ENCODE data around the gene FANCC.

The FANCC gene

DNA sequence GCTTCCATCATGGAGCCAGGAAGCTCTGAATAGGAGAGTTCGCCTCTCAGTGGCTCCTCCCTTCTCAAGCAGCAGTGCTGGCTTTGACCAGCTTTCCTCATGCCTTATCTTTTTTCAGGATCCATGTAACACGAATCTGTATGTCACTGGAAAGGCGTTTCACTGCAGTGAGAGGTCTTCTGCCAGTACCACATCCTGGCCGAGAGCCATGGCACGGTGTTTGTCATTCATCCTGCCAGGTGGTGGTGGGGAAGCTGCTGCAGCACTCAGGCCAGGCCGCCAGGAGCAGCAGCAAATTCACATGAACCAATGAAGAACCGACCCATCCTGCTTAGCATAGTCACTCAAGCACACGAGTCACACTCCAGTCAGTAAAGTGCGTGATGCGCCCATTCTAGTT, 179.0 kb downstream of the FANCC start:
- no peak for DNase-seq

DNA sequence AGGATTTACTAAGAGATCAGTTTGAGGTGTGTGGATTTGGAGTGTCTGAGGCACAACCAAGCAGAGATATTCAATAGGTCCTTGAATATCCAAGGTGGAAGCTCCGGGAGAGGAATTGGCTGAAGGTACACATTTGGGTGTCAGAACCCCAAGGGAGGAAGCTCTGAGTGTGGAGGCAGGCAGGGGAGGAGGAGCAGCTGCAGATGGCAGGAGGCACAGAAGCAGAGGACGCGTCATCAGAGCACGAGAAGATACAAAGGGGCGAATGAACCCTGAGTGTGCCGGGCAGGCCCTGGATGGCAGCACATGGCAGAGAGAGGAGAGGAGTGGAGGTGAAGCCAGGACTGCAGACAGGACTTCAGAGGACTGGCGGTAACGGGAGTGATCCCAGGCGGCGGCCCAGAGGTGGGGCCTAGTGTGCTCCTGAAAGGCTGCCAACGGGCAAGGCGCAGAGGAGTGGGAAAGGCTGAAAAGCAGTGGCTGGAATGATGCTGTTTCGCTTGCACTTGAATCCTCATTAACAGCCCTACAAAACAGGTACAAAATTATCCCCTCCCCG, 179.8 kb downstream of the FANCC start:
- no peak for DNase-seq

DNA sequence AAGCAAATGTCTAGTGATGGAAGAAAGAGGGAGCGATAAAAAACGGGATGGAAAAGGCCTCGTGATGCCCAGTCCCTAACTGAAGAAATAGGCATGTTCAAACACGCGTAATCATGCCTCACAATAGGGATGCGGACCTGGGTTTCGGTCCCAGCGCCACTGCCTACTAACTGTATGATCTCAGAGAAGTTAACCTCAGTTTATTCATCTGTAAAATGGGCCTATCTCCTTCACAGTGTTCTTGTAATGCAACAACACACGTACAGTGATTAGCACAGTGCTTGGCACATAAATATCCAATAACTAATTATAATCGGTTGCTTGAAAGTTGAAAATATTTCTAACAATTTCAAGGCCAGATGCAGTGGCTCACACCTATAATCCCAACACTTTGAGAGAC, 181.8 kb downstream of the FANCC start:
- DNase-seq: no peak

DNA sequence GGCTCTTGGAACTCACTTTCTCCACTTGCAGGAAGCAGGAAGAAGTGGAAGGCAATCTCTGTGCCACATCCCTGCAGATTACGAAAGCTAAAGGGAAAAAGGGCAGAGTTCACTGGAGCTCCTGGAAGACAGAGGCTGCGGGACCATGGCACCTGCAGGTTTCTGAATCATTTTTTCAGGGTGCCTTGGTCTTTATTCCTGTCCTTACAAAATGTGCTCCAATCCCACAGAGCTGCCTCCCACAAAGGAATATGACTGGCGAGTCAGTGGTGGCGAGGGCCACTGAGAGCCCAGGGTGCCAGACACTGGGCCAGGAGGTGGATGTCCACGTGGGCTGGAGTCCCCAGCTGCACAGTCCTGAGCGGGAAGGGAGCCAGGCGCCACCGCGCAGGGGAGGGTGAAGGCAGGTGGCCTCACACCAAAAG, 183.0 kb downstream of the FANCC start:
- DNase-seq: no peak

DNA sequence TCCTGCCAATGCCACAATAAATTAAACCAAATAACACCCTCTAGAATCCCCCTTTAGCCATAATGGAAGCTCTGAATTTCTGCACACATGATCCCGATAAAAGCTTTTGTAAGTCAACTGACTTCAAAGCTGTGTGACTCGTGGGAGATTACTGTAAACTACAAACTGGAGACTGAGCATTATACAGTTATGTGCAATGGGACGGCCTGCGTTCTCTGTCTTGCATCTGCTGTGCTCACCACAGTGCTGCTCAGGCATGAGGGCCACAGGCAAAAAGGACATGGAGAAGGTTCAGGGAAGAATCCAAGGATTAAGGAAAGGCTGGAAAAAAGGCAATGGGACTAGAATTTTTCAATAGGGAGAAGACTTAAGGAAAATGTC, 184.2 kb downstream of the FANCC start:
- no peak for DNase-seq

DNA sequence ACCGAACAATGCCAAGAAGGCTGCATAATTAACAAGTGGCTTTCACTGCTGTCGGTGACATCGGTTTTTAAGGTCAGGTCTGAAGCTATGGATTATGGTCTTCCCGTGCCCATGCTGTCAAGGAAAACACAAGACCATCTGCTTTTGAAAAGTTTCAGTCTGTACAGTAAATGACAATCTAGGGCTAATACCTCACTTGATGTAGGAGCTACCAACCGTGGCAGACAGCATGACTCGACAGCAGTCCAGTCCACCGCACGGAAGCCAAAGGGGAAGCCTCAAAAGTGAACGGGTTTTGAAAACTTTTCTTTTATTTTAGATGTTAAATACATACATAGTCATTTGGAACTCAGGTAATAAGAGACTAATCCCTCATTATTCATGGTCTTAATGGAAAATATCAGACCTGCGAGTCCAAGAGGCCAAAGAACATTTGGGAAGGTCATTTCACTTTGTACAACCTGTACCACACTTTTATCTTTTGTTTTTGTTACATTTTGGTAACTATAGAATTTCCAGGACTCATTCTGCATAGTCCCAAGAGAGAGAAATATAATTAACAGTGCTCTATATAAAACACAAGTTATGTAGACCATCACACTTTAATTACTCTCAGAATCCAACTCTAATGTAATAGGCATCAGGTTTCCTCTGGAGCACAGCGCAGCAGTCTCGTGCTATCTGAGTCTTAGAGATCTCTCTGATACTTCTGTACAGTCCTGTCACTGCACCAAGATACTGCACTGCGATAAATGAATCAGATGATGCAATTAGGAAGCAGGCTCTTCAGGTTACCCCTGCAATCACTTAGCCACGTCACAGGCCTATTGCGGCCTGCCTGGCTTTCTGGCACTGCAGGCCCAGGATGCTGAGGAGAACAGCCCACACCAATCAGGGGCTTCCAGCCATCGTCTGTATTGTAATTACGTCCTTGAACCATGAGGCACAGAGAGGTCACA, 184.9 kb downstream of the FANCC start:
- DNase-seq: no peak

DNA sequence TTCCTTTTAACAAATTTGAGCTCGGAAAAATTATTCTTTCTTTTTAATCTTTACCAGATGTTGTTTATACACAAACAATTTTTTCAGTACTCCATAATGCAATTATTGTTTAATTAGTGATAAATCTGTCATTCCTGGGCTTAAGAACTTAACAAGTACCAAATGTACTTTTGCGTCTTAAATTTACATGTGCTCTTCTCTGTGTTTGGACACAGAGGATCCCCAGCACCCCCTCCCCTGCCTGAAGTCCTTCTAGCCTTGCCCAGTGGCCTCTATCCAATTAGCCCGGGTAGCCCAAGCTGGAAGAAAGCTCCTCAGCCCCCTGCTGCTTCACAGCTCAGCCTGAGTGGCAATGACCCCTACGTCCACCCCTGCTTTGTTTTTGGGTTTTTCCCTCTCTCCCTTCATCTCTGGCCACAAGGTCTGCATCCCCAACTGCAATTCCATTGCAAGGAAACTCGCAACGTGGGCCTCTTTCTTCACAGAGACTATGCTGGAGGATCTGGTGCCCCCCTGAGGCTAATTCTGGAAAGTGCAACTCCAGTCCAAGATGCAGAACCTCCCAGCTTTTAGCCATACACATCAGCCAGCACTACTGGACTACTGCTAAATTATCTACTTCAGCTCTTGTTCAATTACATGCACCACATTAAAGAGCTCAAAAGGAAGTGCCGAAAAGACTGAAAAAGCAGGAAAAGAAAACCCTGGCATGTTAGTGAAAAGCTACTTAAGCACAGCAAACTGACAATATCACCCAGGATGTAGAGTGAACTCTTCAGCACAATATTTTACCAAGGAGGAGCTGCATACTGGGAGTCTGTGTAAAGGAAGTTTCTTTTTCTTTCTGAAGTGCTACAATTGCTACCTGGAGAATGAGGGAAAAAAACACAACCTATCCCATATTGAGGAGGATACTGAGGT, 186.2 kb downstream of the FANCC start:
- DNase-seq: peak; percentile 84

DNA sequence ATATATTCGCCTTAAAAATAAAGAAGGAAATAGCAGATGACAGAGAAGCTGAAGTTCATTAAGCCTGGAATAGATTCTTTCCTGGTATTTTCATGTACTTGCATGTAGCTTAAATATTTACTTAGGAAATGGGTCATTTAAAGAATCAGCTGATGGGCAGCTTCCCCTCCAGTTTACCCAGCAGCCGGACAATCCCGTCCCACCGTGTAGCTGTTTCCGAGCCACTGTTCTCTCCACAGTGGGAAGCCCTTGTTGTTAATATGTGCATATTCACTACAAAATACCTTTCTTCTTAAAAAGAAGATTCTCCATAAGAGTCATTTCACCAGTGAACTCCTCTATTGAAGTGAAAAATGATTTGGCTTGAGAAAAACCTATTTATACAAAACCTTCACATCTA, 187.0 kb downstream of the FANCC start:
- no peak for DNase-seq

DNA sequence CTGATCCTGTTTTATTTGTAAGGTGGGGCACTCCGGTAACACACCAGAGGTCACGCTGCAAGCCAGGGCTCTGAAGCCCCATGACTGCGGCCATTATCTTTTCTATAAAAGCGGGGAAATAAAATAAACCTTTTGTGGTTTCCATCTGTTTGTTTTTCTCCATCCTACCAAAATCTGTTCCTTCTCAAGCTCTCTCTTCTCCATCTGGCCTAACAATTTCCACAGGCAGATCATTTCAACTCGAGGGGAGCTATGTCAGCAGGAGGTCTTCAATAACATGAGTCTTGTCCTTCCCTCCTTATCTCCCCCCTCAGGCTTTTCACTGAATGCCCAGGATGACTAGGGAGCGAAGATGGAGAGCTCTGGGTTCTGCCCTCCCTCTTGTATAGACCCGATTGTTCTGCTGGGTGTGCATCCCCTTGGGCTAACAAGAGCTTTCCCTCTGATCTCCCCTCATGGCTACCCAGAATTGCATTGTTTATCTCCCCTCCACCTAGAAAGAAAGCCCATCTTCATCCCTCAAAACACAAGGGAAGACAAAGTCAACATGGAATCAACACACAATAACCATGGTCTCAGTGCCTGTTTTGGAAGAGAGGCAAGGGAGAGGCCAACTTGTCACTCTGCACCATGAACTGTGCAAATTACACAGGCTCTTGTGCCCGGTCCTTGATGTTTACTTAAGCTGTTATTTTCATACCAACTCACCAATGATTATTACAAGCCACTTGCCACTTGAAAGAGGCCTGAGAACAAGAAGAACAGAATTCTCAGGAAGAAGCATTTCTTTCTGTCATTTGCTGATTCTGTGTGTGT, 187.8 kb downstream of the FANCC start:
- no peak for DNase-seq

DNA sequence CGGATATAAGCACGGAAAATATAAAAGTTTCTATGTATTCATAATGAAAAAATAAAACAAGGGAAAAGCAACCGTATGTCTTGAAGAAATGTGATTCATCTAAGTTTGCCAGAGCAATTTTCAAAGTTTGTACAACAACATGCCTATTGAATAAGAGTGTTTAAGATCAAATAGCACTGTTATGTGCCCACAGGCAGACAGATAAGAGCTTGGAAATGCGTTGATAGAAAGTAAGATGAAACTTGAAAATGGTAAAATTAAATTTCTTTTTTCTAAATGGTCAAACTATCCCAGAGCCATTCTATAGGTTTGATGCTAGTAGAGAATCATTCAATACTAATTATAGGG, 189.4 kb downstream of the FANCC start:
- DNase-seq: no peak

DNA sequence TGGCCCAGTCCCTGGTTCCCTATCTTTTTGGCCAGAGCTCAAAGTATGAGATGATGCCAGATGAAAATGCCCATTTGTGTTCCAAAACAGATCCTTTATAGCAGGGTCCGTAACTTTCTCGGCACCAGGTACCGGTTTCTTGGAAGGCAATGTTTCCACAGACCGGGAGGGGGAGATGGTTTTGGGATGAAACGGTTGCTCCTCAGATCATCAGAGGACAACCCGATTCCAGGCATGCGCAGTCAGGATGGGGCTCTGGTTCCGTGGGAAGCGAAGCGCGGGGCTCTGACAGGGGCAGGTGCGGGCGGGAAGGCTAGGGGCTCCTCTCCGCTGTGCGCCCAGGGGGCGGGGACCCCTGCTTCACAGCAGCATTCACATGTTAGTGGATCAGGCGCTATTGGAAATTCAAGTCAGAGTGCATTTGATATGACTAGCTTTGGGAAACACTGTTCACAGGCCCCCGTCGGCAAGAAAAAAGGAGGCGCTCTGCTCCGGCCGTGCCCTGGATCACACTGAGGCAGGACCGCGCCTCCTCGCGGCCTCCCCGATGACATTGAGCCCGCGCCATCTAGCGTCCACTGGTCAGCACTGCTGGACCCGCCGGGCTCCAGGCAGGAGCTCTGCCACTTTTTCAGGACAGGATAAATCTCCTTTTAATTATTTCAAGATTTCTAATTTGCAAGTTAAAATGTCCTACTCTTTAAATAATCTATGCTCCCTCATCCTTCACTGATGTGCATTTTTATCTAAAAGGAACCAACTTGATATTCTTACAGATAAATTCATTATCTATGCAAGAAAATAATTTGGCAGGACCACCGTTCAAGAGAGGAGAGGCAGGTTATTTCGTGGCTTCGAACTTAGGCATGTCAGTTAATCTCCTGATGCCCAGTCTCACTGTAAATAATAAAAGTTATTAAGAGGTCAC, 190.0 kb downstream of the FANCC start:
- DNase-seq: peak; percentile 92

DNA sequence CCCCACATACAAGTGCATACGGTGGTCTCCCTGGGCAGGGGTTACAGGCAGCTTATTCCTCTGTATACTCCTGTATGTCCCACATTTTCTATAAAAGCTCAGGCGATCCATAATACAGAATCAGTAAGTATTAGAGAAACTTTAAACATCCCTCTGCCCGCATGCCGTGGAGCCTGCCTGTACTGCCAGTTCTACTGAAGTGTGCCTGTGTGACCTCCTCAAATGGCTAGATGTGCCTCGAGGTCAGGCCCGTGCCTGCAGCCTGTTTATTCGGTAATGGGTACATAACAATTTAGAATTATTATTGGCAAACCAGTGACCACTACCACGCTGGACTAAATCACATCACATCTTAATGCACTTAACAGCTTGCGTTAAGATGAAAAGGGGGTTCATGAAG, 190.8 kb downstream of the FANCC start:
- no peak for DNase-seq

DNA sequence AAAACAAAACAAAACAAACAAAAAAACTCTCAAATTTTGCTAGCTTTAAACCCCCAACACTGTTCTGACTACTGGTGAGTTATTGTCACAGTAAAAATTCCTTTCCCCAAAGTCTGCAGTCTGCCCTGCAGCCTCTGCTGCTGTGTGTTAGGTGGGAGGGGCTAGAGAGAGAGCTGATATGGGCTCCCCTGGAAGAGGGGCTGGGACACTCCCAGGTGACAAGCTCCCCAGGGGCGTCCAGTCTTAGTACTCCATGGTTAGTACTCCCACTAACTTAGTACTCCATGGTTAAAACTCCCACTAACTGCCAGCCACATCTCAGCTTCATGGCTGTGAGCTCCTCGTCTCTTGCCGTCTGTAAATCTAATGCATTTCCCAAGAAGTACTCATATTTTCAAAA, 191.9 kb downstream of the FANCC start:
- no peak for DNase-seq

DNA sequence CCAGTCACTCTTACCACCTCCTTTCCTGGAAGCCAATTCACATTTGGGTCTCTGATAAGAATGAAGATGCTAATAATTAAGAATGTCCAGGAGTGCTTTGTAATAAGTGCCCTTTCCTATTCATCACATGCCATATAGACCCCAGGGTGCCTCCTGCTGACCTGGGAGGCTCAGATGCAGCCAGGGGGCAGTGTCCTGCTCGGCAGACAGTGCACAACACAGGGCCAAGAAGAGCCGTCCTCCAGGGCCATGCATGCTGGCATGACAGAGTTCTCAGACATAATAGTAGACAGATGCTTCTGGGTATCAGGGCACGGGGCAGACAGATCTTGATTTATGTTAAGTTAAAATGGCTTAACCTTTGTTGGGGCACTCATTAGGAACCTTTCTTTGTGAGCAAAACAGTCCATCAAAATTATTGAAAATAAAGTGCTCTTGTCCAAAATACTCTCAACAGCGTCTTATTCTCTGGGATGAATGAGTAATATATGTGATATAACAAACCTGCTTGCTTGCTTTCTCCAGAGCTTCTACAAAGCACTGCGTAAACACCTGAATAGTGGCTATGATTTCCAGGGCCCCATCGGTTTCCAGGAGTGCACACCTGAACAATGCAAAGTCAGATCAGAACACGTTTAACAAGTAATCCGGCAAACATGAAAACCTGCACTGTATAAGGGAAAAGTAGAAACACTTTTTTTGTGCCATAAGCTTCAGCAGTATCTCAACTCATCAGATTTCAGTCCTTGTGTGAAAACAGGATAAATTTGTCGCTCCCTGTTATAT, 192.7 kb downstream of the FANCC start:
- DNase-seq: no peak

DNA sequence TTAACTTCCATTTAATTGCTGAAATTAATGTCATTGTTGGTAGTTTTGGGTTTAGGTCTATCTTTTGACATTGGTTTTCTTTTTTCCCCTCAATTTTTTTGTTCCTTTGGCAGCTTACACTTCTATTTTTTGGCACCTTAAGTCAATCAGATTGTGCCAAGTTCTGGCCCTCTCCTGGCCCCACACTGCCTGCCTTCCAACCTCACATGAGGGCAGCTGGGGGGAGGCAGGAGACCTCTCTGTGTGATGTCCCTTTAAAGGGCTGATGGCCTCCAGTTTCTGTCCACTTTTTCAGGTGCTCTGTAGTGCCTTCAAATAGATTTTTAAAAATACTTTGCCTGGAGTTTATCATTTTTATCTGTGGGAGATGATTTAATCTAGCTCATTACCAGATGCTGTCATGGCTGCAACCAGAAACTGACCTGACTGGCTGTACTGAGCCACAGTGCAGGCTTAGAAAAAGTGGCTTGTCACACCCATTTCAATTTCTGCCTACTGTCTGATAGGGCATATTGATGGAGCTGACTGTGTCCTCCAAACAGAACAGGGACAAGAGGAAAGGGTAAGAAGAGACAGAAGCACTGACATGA, 196.6 kb downstream of the FANCC start:
- DNase-seq: no peak

DNA sequence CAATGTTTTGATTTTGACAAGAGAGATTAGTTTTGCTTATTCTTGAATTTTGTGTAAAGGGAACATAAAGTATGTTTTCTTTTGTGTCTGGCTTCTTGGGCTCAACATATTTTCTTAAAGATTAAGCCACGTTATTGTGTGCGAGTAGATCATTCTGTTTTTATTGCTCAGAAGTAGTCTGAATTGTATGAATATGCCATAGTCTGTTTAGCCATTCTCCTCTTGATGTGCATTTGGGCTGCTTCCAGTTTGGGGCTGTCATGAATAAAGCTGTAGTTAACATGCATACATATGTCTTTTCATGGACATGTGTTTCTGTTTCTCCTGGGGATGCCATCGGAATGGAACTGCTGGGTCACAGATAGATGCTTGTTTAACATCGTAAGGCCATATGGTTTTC, 198.9 kb downstream of the FANCC start:
- no peak for DNase-seq

DNA sequence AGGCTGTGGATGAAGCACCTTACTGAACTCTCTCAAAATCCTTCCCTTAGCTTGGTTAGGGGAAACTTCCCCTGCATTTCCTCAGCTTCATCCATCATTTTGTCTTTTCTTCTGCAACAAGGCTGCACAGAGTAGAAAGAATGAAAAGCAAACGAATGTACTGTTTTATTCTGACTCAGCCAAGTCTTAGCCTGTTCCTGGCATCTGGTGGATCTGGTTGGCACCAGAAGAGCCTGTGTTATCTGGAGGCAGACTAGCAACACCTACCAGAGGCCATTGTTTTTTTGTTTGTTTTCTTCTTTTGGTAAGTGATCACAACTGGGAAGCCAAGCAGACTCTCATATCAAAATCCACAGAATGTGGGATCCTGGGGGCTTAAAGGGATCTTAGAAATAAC, 200.7 kb downstream of the FANCC start:
- DNase-seq: no peak

DNA sequence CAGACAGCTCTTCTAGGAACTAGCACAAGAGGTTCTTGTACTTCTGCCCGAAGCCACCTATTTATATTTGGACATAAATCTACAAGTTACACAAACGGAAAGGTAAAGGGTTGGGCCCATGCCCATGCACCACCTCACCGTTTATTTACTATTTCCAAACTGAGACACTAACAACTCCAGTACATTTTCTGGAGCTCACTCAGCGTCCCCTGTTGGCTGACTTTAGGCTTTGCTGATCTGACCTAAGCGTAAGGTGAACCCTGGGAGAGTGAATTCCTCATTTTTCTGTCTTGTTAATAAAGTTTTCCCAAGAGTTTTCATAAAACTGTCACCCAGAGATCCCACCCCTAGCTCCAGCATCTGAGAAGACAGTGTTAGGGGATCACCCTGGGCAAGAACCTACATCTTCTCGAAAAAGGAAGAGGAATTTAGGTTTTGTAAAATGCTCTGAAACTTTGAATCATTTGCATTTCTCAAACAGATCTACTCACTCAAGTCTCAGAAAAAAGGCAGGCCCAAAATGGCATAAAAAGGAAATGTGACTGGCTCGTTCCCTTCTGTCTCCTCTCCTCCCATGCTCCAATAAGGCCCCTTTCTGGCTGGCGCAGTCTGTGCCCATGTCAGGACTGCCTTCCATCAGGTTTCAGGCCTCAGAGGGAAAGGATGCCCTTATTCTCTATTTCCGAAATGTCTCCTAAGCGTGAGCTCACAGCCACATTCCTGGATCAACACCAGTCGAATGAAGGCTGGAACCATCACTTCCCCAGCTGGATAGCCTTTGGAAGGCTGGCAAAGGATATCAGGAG, 201.3 kb downstream of the FANCC start:
- DNase-seq: no peak

DNA sequence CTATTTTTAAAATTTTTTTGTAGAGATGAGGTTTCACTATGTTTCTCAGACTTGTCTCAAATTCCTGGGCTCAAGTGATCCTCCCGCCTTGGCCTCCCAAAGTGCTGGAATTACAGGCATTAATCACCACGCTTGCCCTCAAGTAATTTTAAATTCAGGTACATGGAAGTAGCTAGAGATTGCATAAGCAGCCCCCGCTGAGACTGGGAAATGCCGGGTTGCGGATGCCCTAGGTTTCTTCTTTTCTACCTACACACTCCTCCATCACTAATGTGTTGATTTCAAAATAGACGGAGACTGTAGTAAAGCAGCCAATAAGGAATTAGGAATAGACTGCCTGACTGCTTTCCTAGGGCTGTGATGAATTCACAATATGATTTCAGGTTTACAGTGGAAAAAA, 202.4 kb downstream of the FANCC start:
- DNase-seq: no peak

Measured in retina (tissue), 1 donor.